ENCODE measurements around the gene DNAJC13. TPM values are rescaled to one million over a fixed set of nuclear protein-coding genes. Genes with fewer than 3 reads are reported as not detected.
A peak's percentile ranks its signal among the peaks of the same experiment; 100 is the strongest.

DNAJC13 gene
- total and polyA plus RNA-seq, 2 donors (not counting 3 experiments of a cell fraction or from before 2014, with no cell fraction given), result 14.3 to 71.7 TPM

- Histone ChIP-seq H3K4me3 (replicated peaks in 1 of 3; ENCODE audit: insufficient read depth in 1 of 3, low read depth in 1 of 3, low read length in 3 of 3) (no peak overlapping the region), H3K9me1 (replicated peaks; ENCODE audit: control insufficient read depth, extremely low read depth, insufficient read depth, low read length) (no peaks in the 10 kb centered on the region), H4K20me1 (replicated peaks; ENCODE audit: control insufficient read depth, extremely low read depth, insufficient read depth, low read length) (no peaks in the 10 kb centered on the region), H3K9ac (replicated peaks; ENCODE audit: extremely low read depth, insufficient read depth, low read length) (no peak overlapping the region), H3K4me1 (ENCODE audit: control insufficient read depth, extremely low read depth, insufficient read depth, low read length) (peaks cover 18% of the 10 kb centered on the region), H3K9me3 (replicated peaks; ENCODE audit: control insufficient read depth, insufficient read depth, low read length) (no peaks in the 10 kb centered on the region), H3K4me2 (ENCODE audit: insufficient read depth, low read length) (peak overlapping the region; percentile 26), H3K36me3 (ENCODE audit: control insufficient read depth in 2 of 2, extremely low read depth in 1 of 2, insufficient read depth in 2 of 2, low read length in 2 of 2) (peaks cover 1 to 8% of the 10 kb centered on the region in 2 experiments), H3K27me3 (ENCODE audit: control insufficient read depth in 2 of 2, insufficient read depth in 2 of 2, low read length in 2 of 2) (no peaks in the 10 kb centered on the region), H2AFZ (ENCODE audit: low read depth, low read length) (no peak overlapping the region), H3K79me2 (ENCODE audit: control insufficient read depth, insufficient read depth, low read length) (no peaks in the 10 kb centered on the region), H3K27ac (ENCODE audit: insufficient read depth, low read depth, low read length) (peak overlapping the region; percentile 32)
- TF ChIP-seq MYC (IDR thresholded peaks at IDR 0.05; ENCODE audit: low read depth, low read length) (no peak), GATA2 (IDR thresholded peaks at IDR 0.05; ENCODE audit: insufficient read depth, insufficient read length, low read depth, low read length) (peak; percentile 20), EZH2 (IDR thresholded peaks at IDR 0.05; ENCODE audit: borderline replicate concordance, low read depth, low read length, severe bottlenecking) (no peak), CTCF (IDR thresholded peaks at IDR 0.05; ENCODE audit: extremely low read depth in 1 of 2, insufficient read depth in 1 of 2, low read depth in 1 of 2, low read length in 2 of 2) (no peak), POLR2A (IDR thresholded peaks at IDR 0.05; ENCODE audit: low read depth, low read length) (no peak), POLR2AphosphoS5 (IDR thresholded peaks at IDR 0.05; ENCODE audit: insufficient read depth, low read depth, low read length) (peak; percentile 46), JUN (IDR thresholded peaks at IDR 0.05; ENCODE audit: borderline replicate concordance, insufficient read depth, insufficient read length, low read depth) (peak; percentile 82), FOS (IDR thresholded peaks at IDR 0.05; ENCODE audit: borderline replicate concordance, insufficient read depth, low read length) (peak; percentile 94)
- TF ChIP-seq, protein P1, sequence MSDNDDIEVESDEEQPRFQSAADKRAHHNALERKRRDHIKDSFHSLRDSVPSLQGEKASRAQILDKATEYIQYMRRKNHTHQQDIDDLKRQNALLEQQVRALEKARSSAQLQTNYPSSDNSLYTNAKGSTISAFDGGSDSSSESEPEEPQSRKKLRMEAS (IDR thresholded peaks at IDR 0.05; ENCODE audit: insufficient read depth, insufficient read length), result no peak
- intact Hi-C loops (cut with micrococcal nuclease), result loop anchor here (2.0 kb wide), 1 partner anchor 52 kb away; no protein-coding TSS in a partner anchor
- peak; percentile 63 for FAIRE-seq
- dilution Hi-C loops (cut with MboI; ENCODE audit: extremely low pct_ligation_motif_present, low sequenced_read_pairs), result loop anchor here (25.0 kb wide), 1 partner anchor 94 kb away; no protein-coding TSS in a partner anchor
- ChIA-PET CTCF (interaction anchor here (0.7 to 2.5 kb wide), 11 partner anchors 9 to 150 kb away, joined by 3 to 28 read pairs (median 4); partner anchors contain the start of genes ACAD11 and UBA5), POLR2A (no interaction called here)
- DNase-seq (ENCODE audit: low read depth, low spot score), result peak; percentile 89
- BruUV-seq (replicated peaks), result no TSS peak
Observed at GRCh38 chr3:132543011-132543739, 125.9 kb downstream of the DNAJC13 start.
